ENCODE data around the gene ALDH1L2. TPM values are rescaled to one million over a fixed set of nuclear protein-coding genes. Genes with fewer than 3 reads are reported as not detected.
A peak's percentile ranks its signal among the peaks of the same experiment; 100 is the strongest.
"Not testable (repeated sequence)": the region's sequence is repeated elsewhere in the genome, so short reads cannot be mapped to it uniquely, and the experiment has no call there.

Gene ALDH1L2
- polyA plus RNA-seq, 2 of the 4 experiments (the other 2 are of a cell fraction): 2.4 to 28.1 TPM

DNA sequence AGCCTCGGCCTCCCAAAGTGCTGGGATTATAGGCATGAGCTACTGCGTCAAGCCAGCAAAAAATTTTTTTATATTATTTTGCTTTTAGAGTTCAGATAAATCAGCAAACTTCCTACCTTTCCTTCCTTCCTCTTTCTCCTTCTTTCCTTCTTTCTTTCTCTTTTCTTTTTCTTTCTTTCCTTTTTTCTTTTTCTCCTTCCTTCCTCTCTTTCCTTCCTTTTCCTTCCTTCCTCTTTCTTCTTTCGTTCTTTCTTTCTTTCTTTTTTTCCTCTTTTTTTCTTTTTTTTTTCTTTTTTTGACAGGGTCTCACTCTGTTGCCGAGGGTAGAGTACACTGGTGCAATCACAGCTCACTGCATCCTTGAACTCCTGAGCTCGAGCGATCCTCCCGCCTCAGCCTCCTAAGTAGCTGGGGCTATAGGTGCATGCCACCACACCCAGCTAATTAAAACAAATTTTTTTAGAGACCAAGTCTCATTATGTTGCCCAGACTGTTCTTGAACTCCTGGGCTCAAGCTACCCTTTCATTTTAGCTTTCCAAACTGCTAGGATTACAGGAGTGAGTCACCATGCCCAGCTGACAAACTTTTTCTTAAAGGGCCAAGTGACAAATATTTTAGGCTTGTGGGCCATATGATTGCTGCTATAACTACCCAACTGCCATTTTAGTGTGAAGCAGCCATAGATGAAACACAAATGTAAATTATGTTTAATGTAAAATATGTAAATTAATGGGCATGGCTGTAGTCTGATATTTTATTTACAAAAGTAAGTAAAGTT is 16.1 kb upstream of the ALDH1L2 start:
- ChIA-PET POLR2A (interaction anchor here (0.7 kb wide), 1 partner anchor 1629 kb away, joined by 4 read pairs; no protein-coding TSS in a partner anchor), CTCF (interaction anchor here (1.3 to 1.4 kb wide), 2 partner anchors 17 to 900 kb away, joined by 3 to 5 read pairs; no protein-coding TSS in a partner anchor)
- DNase-seq (ENCODE audit: low read depth in 1 of 2, low spot score in 1 of 2): peak in 1 of 2 experiments; percentile 52
- WGBS (ENCODE audit: missing lambda C conversion rate): 56% methylated on average over 7 of the region's 7 CpGs
- peak; percentile 32 for FAIRE-seq
- Histone ChIP-seq H3K9me3 (no peaks in the 10 kb centered on the region), H3K4me1 (peaks cover 14% of the 10 kb centered on the region), H3K4me2 (peak overlapping the region; percentile 67), H3K4me3 (no peak overlapping the region), H3K27ac (peak overlapping the region; percentile 33 to 39; a peak in 3 of 6 replicates)
- TF ChIP-seq NFE2L2 (conservative IDR thresholded peaks at IDR 0.05; ENCODE audit: low read length) (no peak), FOSL2 (IDR thresholded peaks at IDR 0.05) (peak; percentile 59; the same call in 1 of the 2 replicates), FOSL2 (CRISPR knock-in tag; IDR thresholded peaks at IDR 0.05) (peak; percentile 85), RNF2 (IDR thresholded peaks at IDR 0.05; ENCODE audit: borderline replicate concordance, low read depth) (no peak)
- ATAC-seq: peak; percentile 71 to 86; a peak in 5 of 6 replicates

DNA sequence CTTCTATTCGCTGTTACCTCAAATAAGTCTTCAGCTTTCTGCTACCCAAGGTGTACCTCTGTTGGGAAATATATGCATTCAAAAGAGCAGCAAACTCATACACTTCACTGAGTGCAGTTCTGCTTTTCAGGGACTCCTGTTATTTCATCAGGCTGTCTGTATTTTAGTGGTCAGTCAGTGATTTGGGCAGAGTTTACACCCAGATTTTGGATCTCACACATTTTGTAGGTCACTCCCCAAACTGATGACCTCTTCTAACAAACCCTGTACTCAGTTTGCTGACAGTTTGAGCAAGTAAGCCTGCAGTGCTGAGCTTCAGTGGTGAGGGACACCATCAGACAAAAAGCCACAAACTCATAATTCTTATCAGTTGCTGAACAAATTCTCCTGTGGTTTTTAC is 15.1 kb upstream of the ALDH1L2 start:
- 78% methylated on average over 1 of the region's 1 CpG for WGBS (ENCODE audit: missing lambda C conversion rate)
- DNase-seq (ENCODE audit: low read depth in 1 of 2, low spot score in 1 of 2): no peak
- H3K27ac ChIP-seq: no peak overlapping the region
- H3K4me3 ChIP-seq: no peak overlapping the region
- H3K4me1 ChIP-seq: peaks cover 14% of the 10 kb centered on the region
- POLR2A ChIA-PET: interaction anchor here (1.4 kb wide), 1 partner anchor 9 kb away, joined by 6 read pairs; the partner anchor contains the start of gene WASHC4
- no peak for FAIRE-seq
- ATAC-seq: no peak
- CTCF ChIA-PET: interaction anchor here (1.0 to 1.4 kb wide), 3 partner anchors 16 to 899 kb away, joined by 3 to 5 read pairs (median 3); no protein-coding TSS in a partner anchor
- no peak for TF ChIP-seq CBX8 (IDR thresholded peaks at IDR 0.05)
- TF ChIP-seq MAZ (IDR thresholded peaks at IDR 0.05; ENCODE audit: borderline replicate concordance, low read depth, low read length): no peak
- no peak for TF ChIP-seq ZSCAN20 (CRISPR knock-in tag; IDR thresholded peaks at IDR 0.05)
- TF ChIP-seq, protein P1, sequence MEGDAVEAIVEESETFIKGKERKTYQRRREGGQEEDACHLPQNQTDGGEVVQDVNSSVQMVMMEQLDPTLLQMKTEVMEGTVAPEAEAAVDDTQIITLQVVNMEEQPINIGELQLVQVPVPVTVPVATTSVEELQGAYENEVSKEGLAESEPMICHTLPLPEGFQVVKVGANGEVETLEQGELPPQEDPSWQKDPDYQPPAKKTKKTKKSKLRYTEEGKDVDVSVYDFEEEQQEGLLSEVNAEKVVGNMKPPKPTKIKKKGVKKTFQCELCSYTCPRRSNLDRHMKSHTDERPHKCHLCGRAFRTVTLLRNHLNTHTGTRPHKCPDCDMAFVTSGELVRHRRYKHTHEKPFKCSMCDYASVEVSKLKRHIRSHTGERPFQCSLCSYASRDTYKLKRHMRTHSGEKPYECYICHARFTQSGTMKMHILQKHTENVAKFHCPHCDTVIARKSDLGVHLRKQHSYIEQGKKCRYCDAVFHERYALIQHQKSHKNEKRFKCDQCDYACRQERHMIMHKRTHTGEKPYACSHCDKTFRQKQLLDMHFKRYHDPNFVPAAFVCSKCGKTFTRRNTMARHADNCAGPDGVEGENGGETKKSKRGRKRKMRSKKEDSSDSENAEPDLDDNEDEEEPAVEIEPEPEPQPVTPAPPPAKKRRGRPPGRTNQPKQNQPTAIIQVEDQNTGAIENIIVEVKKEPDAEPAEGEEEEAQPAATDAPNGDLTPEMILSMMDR (IDR thresholded peaks at IDR 0.05): no peak
- TF ChIP-seq, protein P2, sequence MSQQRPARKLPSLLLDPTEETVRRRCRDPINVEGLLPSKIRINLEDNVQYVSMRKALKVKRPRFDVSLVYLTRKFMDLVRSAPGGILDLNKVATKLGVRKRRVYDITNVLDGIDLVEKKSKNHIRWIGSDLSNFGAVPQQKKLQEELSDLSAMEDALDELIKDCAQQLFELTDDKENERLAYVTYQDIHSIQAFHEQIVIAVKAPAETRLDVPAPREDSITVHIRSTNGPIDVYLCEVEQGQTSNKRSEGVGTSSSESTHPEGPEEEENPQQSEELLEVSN (IDR thresholded peaks at IDR 0.05; ENCODE audit: borderline replicate concordance, low read depth): no peak
- no peak for TF ChIP-seq HOXA7 (CRISPR knock-in tag; IDR thresholded peaks at IDR 0.05)
- TF ChIP-seq SREBF2 (IDR thresholded peaks at IDR 0.05): no peak
- no peak for TF ChIP-seq ZNF302 (CRISPR knock-in tag; IDR thresholded peaks at IDR 0.05)
- TF ChIP-seq EHMT2 (IDR thresholded peaks at IDR 0.05; ENCODE audit: low read depth): no peak
- TF ChIP-seq, protein P3, sequence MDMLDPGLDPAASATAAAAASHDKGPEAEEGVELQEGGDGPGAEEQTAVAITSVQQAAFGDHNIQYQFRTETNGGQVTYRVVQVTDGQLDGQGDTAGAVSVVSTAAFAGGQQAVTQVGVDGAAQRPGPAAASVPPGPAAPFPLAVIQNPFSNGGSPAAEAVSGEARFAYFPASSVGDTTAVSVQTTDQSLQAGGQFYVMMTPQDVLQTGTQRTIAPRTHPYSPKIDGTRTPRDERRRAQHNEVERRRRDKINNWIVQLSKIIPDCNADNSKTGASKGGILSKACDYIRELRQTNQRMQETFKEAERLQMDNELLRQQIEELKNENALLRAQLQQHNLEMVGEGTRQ (IDR thresholded peaks at IDR 0.05): no peak
- no peak for TF ChIP-seq TP53 (CRISPR knock-in tag; IDR thresholded peaks at IDR 0.05)
- no peak for TF ChIP-seq CEBPB (IDR thresholded peaks at IDR 0.05)
- no peak for TF ChIP-seq POLR2AphosphoS2 (conservative IDR thresholded peaks at IDR 0.05; ENCODE audit: low read length)
- TF ChIP-seq NFE2L2 (conservative IDR thresholded peaks at IDR 0.05; ENCODE audit: low read length): no peak
- TF ChIP-seq EP300 (IDR thresholded peaks at IDR 0.05): no peak
- TF ChIP-seq NR3C1 (IDR thresholded peaks at IDR 0.05): no peak
- TF ChIP-seq, protein P4, sequence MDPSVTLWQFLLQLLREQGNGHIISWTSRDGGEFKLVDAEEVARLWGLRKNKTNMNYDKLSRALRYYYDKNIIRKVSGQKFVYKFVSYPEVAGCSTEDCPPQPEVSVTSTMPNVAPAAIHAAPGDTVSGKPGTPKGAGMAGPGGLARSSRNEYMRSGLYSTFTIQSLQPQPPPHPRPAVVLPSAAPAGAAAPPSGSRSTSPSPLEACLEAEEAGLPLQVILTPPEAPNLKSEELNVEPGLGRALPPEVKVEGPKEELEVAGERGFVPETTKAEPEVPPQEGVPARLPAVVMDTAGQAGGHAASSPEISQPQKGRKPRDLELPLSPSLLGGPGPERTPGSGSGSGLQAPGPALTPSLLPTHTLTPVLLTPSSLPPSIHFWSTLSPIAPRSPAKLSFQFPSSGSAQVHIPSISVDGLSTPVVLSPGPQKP (IDR thresholded peaks at IDR 0.05; ENCODE audit: low read depth, low read length): no peak
- H3K4me2 ChIP-seq: no peak overlapping the region
- H3K9me3 ChIP-seq: no peaks in the 10 kb centered on the region

DNA sequence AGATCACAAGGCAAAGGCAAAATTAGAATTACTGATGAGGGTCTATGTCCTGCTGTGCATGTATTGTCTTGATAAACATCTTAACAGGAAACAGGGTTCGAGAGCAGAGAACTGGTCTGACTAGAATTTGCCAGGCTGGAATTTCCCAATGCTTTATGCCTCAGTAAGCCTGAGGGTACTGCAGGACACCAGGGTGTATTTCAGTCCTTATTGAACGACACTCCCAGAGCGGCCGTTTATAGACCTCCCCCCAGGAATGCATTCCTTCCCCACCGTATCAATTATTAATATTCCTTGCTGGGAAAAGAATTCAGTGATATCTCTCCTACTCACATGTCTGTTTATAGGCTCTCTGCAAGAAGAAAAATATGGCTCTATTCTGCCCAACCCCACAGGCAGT is 11.1 kb upstream of the ALDH1L2 start:
- H3K9me3 ChIP-seq; ATAC-seq; H3K4me2 ChIP-seq; H3K27ac ChIP-seq; CTCF ChIA-PET; POLR2A ChIA-PET; H3K4me1 ChIP-seq; FAIRE-seq; H3K4me3 ChIP-seq; DNase-seq (ENCODE audit: low read depth in 1 of 2, low spot score in 1 of 2): not testable (repeated sequence)
- 73% methylated on average over 5 of the region's 5 CpGs for WGBS (ENCODE audit: missing lambda C conversion rate)
